GM10248 (cell line): Measurements from ENCODE around the gene KRT86.
"Not testable (repeated sequence)": the region's sequence is repeated elsewhere in the genome, so short reads cannot be mapped to it uniquely, and the experiment has no call there.

Source experiments
- CTCF ChIA-PET: fragments of 300-600 bp; sonication (Branson Sonifier 250); formaldehyde crosslinking; extraction: SDS; loops from one replicate; lab custom pipeline; 2021; ENCODE audit warnings: antibody characterized with exemption; lab: Yijun Ruan, JAX
- POLR2A ChIA-PET: fragments of 350-650 bp; sonication (Branson Sonifier 250); formaldehyde crosslinking; extraction: SDS; loops from one replicate; lab custom pipeline; 2020; ENCODE audit warnings: antibody characterized with exemption; lab: Yijun Ruan, JAX
- DNase-seq: peaks from one replicate; pipeline ENCODE4 v3.0.0; 2012; ENCODE audit errors: extremely low spot score
- TF ChIP-seq, protein P1 (sequence below): IDR thresholded peaks from 2 replicates; pipeline ENCODE4 v1.5.1; 2012; ENCODE audit warnings: mild to moderate bottlenecking, low read depth; ENCODE audit errors: extremely low read depth, missing control alignments, control extremely low read depth

Gene KRT86

DNA sequence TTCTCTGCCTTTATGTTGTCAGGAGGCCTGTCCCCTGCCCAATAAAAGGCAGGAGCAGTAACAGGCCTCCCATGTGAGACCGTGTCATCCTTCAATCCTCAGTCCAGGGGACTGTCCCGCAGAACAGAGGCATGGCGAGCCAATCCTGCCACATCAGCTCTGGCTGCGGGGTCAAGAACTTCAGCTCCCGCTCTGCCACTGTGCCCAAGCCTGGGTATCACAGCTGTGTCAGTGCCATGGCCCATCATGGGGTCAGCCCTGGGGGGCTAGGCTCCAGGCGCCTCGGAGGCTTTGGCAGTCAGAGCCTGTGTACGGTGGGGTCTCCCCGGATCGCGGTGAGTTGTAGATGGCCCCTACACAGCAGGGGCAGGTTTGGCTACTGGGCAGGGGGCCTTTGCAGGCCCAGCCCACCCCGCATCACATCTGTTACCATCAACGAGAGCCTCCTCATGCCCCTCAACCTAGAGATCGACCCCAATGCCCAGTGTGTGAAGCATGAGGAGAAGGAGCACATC, 66.7 kb downstream of the KRT86 start:
- no peak for DNase-seq
- POLR2A ChIA-PET, result no interaction called here
- CTCF ChIA-PET, result interaction anchor here (2.5 kb wide), 1 partner anchor 13 kb away, joined by 18 read pairs; no protein-coding TSS in a partner anchor
- TF ChIP-seq, protein P1, sequence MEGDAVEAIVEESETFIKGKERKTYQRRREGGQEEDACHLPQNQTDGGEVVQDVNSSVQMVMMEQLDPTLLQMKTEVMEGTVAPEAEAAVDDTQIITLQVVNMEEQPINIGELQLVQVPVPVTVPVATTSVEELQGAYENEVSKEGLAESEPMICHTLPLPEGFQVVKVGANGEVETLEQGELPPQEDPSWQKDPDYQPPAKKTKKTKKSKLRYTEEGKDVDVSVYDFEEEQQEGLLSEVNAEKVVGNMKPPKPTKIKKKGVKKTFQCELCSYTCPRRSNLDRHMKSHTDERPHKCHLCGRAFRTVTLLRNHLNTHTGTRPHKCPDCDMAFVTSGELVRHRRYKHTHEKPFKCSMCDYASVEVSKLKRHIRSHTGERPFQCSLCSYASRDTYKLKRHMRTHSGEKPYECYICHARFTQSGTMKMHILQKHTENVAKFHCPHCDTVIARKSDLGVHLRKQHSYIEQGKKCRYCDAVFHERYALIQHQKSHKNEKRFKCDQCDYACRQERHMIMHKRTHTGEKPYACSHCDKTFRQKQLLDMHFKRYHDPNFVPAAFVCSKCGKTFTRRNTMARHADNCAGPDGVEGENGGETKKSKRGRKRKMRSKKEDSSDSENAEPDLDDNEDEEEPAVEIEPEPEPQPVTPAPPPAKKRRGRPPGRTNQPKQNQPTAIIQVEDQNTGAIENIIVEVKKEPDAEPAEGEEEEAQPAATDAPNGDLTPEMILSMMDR, result no peak

DNA sequence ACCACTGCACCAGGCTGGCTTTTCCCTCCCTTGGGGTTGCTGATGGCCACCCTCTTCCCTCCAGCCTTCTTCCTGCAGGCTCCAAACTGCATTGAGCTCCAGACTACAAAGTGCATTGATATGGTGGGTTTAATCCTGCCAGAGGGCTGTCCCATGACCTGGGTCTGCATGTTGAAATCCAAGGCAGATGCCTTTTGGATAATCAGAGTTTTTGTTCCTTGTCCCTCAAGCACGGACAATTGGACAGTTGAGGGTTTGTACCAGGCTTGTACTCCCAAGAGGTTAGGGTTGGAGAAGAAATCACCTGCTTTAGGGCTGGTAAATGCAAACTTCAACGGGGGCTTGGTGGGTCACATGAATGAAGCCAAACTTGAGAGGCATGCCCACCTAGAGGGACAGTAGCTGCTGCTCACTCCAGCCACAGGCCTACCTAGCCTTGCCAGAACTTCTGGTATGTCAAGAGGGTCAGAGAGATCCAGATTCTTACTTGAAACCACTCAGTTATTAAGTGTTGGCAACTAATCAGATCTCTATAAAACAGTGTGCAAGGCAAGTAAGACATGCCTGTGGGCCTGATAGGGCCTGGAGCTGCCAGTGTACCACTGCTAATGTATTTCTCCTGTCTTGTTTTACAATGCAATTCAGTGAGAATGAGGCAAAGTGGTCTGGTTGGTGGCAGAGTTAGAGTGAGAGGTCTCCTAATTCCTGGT, 68.5 kb downstream of the KRT86 start:
- ChIA-PET CTCF (interaction anchor here (1.0 to 1.1 kb wide), 2 partner anchors 10 to 18 kb away, joined by 3 to 4 read pairs; no protein-coding TSS in a partner anchor), POLR2A (no interaction called here)
- TF ChIP-seq, protein P1, result no peak
- DNase-seq, result no peak

DNA sequence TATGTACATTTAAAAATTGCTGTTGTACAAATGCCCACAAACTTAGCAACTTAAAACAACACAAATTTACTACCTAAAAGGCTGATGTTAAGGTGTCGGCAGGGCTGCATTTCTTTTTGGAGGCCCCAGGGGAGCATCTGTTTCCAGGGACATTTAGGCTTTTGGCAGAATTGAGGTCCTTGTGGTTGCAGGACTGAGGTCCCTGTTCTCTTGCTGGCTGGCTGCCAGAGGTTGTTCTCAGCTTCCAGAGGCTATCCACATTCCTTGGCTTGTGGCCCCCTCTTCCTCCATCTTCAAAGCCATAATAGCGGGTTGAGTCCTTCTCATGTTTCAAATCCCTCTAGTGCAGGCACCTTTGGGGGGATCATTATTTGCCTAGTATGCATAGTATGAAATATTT, 69.1 kb downstream of the KRT86 start:
- DNase-seq, result no peak
- TF ChIP-seq, protein P1, result no peak
- ChIA-PET CTCF (interaction anchor here (1.0 kb wide), 1 partner anchor 18 kb away, joined by 3 read pairs; no protein-coding TSS in a partner anchor), POLR2A (no interaction called here)

DNA sequence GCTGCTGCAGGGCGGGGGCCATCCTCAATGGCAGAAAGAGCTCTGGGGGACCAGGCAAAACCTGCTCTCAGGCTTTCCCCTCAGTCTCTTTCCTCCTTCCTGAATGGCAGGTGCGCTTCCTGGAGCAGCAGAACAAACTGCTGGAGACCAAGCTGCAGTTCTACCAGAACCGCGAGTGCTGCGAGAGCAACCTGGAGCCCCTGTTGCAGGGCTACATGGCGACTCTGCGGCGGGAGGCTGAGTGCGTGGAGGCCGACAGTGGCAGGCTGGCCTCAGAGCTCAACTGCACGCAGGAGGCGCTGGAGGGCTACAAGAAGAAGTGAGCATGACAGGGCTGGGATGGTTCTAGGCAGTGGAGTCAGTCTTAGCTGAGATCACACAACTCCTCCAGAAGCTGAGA, 69.7 kb downstream of the KRT86 start:
- no peak for DNase-seq
- CTCF ChIA-PET, result interaction anchor here (1.0 to 1.2 kb wide), 2 partner anchors 17 to 29 kb away, joined by 3 read pairs; no protein-coding TSS in a partner anchor
- TF ChIP-seq, protein P1, result no peak
- POLR2A ChIA-PET, result no interaction called here

DNA sequence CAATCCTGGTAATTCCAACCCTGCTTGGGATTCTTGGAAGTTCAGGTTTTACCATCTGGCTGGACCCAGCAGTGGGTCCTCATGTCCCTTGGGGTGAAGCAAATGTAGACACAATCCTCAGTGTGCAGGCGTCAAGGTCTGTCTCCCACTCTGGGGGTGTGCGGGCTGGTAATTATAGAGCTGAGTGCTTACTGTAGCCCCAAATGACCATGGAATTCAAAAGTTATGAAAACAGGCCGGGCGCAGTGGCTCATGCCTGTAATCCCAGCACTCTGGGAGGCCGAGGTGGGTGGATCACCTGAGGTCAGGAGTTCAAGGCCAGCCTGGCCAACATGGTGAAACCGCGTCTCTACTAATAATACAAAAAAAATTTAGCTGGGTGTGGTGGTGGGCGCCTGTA, 70.6 kb downstream of the KRT86 start:
- POLR2A ChIA-PET, result not testable (repeated sequence)
- CTCF ChIA-PET, result interaction anchor here (1.2 kb wide), 1 partner anchor 28 kb away, joined by 3 read pairs; no protein-coding TSS in a partner anchor

DNA sequence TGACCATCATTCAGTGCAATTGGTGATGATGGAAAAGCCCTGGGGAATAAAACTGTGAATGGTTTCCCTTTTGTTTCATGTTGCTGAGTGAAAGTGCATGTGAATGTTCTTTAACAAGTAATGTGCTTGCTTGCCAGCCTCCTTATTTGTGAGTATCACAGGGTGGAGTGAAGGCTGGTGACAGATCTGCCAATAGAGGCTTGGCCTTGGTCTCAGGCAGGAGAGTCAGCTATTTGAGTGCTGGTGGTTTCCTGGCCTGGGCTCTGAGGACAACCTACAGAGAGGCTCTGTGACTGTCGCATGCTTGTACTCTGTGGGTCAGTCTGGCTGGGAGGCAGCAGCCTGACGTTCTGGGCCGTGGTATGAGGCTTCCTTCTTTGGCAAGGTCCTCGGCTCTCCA, 72.1 kb downstream of the KRT86 start:
- CTCF ChIA-PET, result interaction anchor here (1.2 kb wide), 1 partner anchor 26 kb away, joined by 3 read pairs; no protein-coding TSS in a partner anchor
- POLR2A ChIA-PET, result no interaction called here
- TF ChIP-seq, protein P1, result no peak
- DNase-seq, result no peak

More for the DNA sequence above, 70.6 kb downstream of the KRT86 start:
- DNase-seq, result not testable (repeated sequence)

DNA sequence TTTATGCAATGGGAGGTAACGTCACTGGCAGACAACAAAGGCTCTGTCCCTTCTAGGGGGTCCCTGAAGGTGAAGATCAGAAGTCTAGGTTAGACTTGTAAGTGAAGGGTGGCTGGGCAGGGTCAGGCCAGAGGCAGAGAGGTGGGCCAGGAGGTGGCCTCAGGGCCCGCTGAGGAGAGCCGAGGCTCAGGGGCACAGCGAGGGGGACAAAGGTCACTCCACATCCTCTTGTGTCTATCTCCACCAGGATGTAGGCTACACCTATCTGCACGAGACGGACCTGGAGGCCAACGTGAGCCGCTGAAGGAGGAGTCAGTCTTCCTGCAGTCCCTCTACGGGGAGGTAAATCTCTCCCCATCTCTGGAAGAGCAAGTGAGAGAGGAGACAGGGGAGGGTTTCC, 72.6 kb downstream of the KRT86 start:
- CTCF ChIA-PET, result interaction anchor here (1.2 kb wide), 1 partner anchor 26 kb away, joined by 3 read pairs; no protein-coding TSS in a partner anchor
- POLR2A ChIA-PET, result no interaction called here
- TF ChIP-seq, protein P1, result no peak
- no peak for DNase-seq
